NCI-H2029 treated with DMSO at 0.1 percent for 48 hours (cell line): ENCODE results near the gene GRIN3B.

Experiments used
- DNase-seq: peaks from one replicate; lab custom pipeline; 2025; lab: John Stamatoyannopoulos, UW

The GRIN3B gene

DNA sequence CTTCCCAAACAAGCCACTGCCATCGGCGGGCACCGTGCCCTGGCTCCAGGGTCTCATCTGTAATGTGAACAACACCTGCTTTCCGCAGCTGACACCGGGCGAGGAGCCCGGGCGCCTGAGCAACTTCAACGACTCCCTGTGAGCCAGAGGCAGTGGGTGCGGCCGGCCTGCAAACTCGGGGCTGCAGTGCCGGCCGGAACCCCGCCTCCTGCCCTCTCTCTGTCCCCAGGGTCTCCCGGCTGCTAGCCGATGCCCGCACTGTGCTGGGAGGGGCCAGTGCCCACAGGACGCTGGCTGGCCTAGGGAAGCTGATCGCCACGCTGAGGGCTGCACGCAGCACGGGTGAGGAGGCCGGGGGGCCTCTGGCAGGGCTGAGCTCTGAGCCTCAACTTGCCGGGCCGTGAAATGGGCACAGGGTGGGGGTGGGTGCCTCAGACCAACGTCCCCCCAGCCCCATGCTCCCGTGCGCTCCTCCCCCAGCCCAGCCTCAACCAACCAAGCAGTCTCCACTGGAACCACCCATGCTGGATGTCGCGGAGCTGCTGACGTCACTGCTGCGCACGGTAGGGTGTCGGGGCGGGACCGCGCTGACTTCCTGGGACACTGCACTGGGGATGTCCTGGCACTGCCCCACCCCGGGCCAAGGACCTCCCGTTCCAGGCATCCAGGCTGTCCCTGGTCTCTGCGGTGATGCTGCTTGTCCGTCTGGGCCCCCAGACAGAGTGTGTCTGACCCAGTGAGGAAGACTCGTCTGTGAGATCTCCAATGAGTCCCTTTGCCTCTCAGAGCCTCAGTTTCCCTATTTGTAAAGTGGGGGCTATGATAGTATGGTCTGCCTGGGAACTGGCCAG is 41.8 kb downstream of the GRIN3B start:
- peak; percentile 50 for DNase-seq

GRCh38 chr19:1042689-1043511 is 42.7 kb downstream of the GRIN3B start:
- DNase-seq, result peak; percentile 46

DNA sequence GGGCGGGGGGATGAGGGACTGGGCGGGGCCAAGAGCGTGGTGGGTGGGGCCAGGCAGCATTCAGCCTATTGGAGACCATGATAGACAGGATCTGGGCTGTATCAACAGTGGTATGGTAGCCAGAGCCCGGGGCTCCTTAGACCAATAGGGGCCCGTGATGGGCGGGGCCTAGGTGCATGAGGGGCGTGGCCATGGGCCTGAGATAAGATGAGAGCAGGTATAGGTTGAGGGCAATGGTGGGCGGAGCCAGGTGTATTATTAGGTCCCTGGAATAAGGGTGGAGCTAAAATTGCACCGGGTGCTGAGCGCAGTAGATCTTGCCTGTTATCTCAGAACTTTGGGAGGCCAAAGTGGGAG is 45.0 kb downstream of the GRIN3B start:
- DNase-seq, result no peak

GRCh38 chr19:1046117-1046626 is 46.0 kb downstream of the GRIN3B start:
- DNase-seq, result no peak

GRCh38 chr19:1046836-1047695 is 46.8 kb downstream of the GRIN3B start:
- DNase-seq, result no peak

DNA sequence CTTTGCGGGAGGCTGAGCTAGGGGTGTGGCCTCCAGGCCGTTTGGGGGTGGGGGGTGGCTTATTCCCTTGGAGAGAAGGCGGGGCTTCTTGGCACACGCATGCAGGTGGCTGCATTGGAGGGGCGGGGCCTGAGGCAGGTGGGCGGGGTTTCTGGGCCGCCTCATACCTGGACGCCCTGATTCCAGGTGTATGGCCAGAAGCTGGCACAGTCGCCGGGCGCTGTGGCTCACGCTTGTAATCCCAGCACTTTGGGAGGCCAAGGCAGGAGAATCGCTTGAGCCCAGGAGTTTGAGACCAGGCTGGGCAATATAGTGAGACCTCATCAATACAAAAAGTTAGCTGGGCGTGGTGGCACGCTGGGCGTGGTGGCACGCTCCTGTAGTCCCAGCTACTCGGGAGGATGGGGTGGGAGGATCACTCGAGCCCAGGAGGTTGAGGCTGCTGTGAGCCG is 47.5 kb downstream of the GRIN3B start:
- no peak for DNase-seq

DNA sequence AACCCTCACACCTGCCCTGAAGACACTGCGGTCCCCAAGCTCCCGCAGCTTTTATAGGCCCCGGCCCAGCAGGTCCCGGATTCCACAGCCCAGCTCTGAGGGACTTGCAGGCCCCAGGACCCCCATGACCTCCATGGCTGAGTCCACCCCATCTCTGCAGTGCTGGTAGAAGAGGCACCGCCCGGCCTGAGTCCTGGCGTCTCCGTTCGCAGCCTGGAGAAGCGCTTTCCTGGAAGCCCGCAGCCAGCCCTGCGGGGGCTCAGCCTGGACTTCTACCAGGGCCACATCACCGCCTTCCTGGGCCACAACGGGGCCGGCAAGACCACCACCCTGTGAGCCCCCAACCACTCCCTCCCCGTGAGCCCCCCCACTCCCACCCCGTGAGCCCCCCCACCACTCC is 48.9 kb downstream of the GRIN3B start:
- DNase-seq, result no peak

DNA sequence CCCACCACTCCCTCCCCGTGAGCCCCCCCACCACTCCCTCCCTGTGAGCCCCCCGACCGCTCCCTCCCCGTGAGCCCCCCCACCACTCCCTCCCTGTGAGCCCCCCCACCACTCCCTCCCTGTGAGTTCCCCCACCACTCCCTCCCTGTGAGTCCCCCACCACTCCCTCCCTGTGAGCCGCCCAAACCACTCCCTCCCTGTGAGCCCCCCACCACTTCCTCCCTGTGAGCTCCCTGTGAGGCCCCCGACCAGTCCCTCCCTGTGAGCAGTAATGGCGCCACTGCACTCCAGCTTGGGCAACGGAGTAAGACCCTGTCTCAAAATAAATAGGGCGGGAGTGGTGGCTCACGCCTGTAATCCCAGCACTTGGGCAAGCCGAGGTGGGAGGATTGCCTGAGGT is 49.6 kb downstream of the GRIN3B start:
- no peak for DNase-seq

- no peak for DNase-seq
Measured at GRCh38 chr19:1050989-1051788, 51.0 kb downstream of the GRIN3B start.

DNA sequence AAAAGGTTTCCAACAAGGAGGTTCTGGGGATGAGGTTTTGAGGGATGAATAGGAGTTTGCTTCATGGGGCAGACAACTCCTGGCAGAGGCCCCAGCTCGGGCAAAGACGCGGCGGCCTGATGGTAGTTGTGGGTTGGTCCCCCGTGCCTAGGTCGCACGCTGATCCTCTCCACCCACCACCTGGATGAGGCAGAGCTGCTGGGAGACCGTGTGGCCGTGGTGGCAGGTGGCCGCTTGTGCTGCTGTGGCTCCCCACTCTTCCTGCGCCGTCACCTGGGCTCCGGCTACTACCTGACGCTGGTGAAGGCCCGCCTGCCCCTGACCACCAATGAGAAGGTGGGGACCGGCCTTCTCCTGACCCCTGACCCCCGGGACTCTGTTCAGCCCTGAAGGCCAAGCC is 51.6 kb downstream of the GRIN3B start:
- no peak for DNase-seq

DNA sequence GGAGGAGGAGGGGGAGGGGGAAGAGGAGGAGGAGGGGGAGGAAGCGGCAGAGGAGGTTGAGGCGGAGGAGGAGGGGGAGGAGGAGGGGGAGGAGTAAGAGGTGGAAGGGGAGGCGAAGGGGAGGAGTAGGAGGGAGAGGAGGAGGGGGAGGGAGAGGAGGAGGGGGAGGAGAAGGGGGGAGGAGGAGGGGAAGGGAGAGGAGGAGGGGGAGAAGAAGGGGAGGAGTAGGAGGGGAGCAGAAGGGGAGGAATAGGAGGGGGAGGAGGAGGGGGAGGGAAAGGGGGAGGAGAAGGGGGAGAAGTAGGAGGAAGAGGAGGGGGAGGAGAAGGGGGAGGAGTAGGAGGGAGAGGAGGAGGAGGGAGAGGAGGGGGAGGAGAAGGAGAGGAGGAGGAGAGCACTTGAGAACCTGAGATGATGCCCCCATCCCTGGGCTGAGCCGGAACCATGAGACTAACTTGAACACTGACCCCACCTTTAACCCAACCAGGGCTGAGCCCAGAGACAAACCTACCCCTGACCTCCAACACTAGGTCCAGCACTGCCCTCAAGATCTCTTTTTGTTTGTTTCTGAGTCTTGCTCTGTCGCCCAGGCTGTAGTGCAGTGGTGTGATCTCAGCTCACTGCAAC is 52.2 kb downstream of the GRIN3B start:
- no peak for DNase-seq

- DNase-seq, result no peak
Measured at GRCh38 chr19:1053176-1054101, 53.2 kb downstream of the GRIN3B start.

DNA sequence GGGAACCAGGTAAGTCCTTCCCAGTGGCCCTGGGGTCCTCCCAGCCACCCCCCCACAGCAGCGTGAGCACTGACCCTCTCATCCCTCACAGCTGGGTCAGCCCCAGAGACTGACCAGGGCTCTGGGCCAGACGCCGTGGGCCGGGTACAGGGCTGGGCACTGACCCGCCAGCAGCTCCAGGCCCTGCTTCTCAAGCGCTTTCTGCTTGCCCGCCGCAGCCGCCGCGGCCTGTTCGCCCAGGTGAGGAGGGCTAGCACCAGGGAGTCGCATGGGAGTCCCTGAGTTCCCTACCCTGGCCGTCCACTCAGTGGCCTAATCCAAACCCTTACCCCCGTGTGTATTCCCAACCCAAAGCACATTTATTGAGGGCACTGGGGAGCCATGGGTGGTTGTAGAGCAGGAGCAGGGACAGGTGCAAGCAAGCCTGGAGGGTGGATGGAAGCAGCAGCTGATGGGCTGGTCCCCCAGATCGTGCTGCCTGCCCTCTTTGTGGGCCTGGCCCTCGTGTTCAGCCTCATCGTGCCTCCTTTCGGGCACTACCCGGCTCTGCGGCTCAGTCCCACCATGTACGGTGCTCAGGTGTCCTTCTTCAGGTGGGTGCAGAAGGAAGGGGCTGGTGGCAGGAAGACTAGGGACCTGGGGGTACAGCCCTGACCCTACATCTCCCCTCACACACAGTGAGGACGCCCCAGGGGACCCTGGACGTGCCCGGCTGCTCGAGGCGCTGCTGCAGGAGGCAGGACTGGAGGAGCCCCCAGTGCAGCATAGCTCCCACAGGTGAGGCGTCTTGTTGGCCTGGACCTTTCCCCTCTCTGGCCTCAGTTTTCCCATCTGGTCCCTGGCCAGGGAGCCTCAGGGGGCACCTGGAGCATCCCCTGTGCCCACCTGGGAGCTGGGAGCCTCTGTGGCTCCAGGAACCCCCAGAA is 54.1 kb downstream of the GRIN3B start:
- no peak for DNase-seq

DNA sequence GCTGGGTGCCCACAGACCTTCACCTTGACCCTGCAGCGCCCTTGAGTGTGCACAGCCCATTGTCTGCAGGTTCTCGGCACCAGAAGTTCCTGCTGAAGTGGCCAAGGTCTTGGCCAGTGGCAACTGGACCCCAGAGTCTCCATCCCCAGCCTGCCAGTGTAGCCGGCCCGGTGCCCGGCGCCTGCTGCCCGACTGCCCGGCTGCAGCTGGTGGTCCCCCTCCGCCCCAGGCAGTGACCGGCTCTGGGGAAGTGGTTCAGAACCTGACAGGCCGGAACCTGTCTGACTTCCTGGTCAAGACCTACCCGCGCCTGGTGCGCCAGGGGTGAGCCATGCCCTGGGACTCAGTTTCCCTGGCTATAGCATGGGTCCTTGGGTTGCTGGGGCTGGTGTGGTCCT is 54.8 kb downstream of the GRIN3B start:
- no peak for DNase-seq

- DNase-seq, result no peak
Measured at GRCh38 chr19:1055886-1056620, 55.8 kb downstream of the GRIN3B start.

- DNase-seq, result no peak
Measured at GRCh38 chr19:1057176-1057855, 57.1 kb downstream of the GRIN3B start.

DNA sequence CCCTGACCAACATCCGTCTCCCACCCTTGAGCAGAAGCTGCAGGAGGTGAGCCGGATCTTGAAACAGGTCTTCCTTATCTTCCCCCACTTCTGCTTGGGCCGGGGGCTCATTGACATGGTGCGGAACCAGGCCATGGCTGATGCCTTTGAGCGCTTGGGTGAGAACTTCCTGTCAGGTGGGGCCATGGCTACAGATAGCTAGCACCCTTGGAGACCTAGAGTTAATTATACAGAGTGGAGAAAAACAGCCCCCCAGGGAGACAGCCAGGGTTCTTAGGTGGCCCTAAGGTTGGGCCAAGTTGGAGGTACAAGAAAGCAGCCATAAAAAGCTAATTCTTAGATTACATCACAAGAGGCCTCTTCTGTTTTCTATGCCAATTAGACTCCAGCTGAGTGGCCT is 57.9 kb downstream of the GRIN3B start:
- DNase-seq, result no peak
